ENCODE data around the gene PUSL1. TPM values are rescaled to one million over a fixed set of nuclear protein-coding genes. Genes with fewer than 3 reads are reported as not detected.
A peak's percentile ranks its signal among the peaks of the same experiment; 100 is the strongest.

PUSL1 gene
- total and polyA plus RNA-seq, 2 of the 4 experiments (the other 2 are of a cell fraction): 10.9 to 33.0 TPM

- no TSS peak for BruUV-seq (replicated peaks)
- Histone ChIP-seq H3K9me3 (ENCODE audit: control insufficient read depth, insufficient read depth, low read length) (no peaks in the 10 kb centered on the region), H4K91ac (ENCODE audit: insufficient read depth, low read depth, low read length) (no peak overlapping the region), H2AFZ (replicated peaks; ENCODE audit: low read length, poor library complexity) (peak overlapping the region; percentile 13), H3K36me3 (ENCODE audit: control insufficient read depth, insufficient read depth, low read length) (peaks cover 29% of the 10 kb centered on the region), H2BK5ac (ENCODE audit: low read depth, low read length, poor library complexity, severe bottlenecking) (no peak overlapping the region), H3K23ac (ENCODE audit: low read depth, low read length) (no peak overlapping the region), H3K56ac (ENCODE audit: extremely low read depth, insufficient read depth, low read length) (no peak overlapping the region), H4K8ac (ENCODE audit: low read depth in 2 of 2, low read length in 2 of 2) (no peak overlapping the region), H3K9me1 (ENCODE audit: insufficient read depth, low read length) (no peaks in the 10 kb centered on the region), H2BK20ac (ENCODE audit: low read depth, low read length) (no peak overlapping the region), H2BK120ac (ENCODE audit: low read depth, low read length) (no peak overlapping the region), H2BK15ac (ENCODE audit: low read depth, low read length) (no peak overlapping the region), H3K4me2 (ENCODE audit: low read depth, low read length) (no peak overlapping the region), H3K18ac (ENCODE audit: low read depth, low read length) (no peak overlapping the region), H3K14ac (replicated peaks; ENCODE audit: low read depth, low read length) (no peak overlapping the region), H3K79me1 (ENCODE audit: low read depth in 1 of 2, low read length in 2 of 2) (no peaks in the 10 kb centered on the region), H3K4ac (ENCODE audit: low read depth, low read length) (no peak overlapping the region), H2AK9ac (replicated peaks; ENCODE audit: low read depth, low read length, poor library complexity) (peak overlapping the region; percentile 45), H3K27ac (ENCODE audit: insufficient read depth, low read length) (no peak overlapping the region), H4K20me1 (ENCODE audit: insufficient read depth, low read length) (peaks cover 13% of the 10 kb centered on the region), H3K4me1 (ENCODE audit: control insufficient read depth, insufficient read depth, low read length) (no peaks in the 10 kb centered on the region; the same call in 1 of the 2 replicates), H3K27me3 (ENCODE audit: control insufficient read depth, insufficient read depth, low read length) (no peaks in the 10 kb centered on the region), H4K5ac (ENCODE audit: low read depth, low read length) (no peak overlapping the region), H3K4me3 (ENCODE audit: insufficient read depth, low read depth, low read length) (no peak overlapping the region), H3K9ac (ENCODE audit: low read depth, low read length) (no peak overlapping the region), H2AK5ac (ENCODE audit: low read depth, low read length) (peak overlapping the region; percentile 51; the same call in 1 of the 2 replicates)
- CTCF ChIA-PET: interaction anchor here (1.0 kb wide), 1 partner anchor 170 kb away, joined by 4 read pairs; no protein-coding TSS in a partner anchor
- ATAC-seq (ENCODE audit: low read depth): peak; percentile 59
- peak; percentile 53 for DNase-seq
- POLR2A ChIA-PET (ENCODE audit: unreplicated experiment): no interaction called here
- dilution Hi-C loops (cut with HindIII; ENCODE audit: low sequenced_read_pairs, unreplicated experiment) (no loop called here), in situ Hi-C loops (cut with MboI; ENCODE audit: low sequenced_read_pairs) (no loop called here), intact Hi-C loops (cut with micrococcal nuclease) (no loop called here)
- 78% methylated on average over 16 of the region's 45 CpGs; no CpG with 5 or more reads in 1 of the 2 experiments for WGBS, 2 experiments (ENCODE audit: extremely low coverage in 2 of 2, insufficient read length in 1 of 2)
- TF ChIP-seq, protein P1, sequence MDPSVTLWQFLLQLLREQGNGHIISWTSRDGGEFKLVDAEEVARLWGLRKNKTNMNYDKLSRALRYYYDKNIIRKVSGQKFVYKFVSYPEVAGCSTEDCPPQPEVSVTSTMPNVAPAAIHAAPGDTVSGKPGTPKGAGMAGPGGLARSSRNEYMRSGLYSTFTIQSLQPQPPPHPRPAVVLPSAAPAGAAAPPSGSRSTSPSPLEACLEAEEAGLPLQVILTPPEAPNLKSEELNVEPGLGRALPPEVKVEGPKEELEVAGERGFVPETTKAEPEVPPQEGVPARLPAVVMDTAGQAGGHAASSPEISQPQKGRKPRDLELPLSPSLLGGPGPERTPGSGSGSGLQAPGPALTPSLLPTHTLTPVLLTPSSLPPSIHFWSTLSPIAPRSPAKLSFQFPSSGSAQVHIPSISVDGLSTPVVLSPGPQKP (IDR thresholded peaks at IDR 0.05; ENCODE audit: borderline replicate concordance, low read depth, low read length): no peak
- no peak for TF ChIP-seq POLR2A (IDR thresholded peaks at IDR 0.05; ENCODE audit: low read depth, low read length)
- TF ChIP-seq RAD21 (IDR thresholded peaks at IDR 0.05; ENCODE audit: low read length): peak; percentile 59
- peak; percentile 50 for TF ChIP-seq SMC3 (IDR thresholded peaks at IDR 0.05; ENCODE audit: low read depth, low read length)
- TF ChIP-seq, protein P2, sequence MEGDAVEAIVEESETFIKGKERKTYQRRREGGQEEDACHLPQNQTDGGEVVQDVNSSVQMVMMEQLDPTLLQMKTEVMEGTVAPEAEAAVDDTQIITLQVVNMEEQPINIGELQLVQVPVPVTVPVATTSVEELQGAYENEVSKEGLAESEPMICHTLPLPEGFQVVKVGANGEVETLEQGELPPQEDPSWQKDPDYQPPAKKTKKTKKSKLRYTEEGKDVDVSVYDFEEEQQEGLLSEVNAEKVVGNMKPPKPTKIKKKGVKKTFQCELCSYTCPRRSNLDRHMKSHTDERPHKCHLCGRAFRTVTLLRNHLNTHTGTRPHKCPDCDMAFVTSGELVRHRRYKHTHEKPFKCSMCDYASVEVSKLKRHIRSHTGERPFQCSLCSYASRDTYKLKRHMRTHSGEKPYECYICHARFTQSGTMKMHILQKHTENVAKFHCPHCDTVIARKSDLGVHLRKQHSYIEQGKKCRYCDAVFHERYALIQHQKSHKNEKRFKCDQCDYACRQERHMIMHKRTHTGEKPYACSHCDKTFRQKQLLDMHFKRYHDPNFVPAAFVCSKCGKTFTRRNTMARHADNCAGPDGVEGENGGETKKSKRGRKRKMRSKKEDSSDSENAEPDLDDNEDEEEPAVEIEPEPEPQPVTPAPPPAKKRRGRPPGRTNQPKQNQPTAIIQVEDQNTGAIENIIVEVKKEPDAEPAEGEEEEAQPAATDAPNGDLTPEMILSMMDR (conservative IDR thresholded peaks at IDR 0.05; ENCODE audit: low read depth, low read length): peak; percentile 59
These were observed 16.6 kb upstream of the PUSL1 start for GRCh38 chr1:1291548-1292441.
